Vagina (tissue), 2 donors: ENCODE measurements around the gene SERINC5.

ENCODE experiments used
- CTCF ChIP-seq, 3 experiments: fragments of 450-650 bp in 2 of 3; fragments of 200-600 bp in 1 of 3; sonication (generic) in 1 of 3; IDR thresholded peaks; one replicate each; pipeline ENCODE4 v1.5.1; 2017 to 2019; ENCODE audit warnings: antibody characterized with exemption in 3 of 3, mild to moderate bottlenecking in 2 of 3, moderate library complexity in 2 of 3
- POLR2A ChIP-seq, 2 donors: fragments of 450-650 bp; IDR thresholded peaks; one replicate each; pipeline ENCODE4 v1.6.1; 2017; ENCODE audit warnings: antibody characterized with exemption in 2 of 2, mild to moderate bottlenecking in 2 of 2, moderate library complexity in 2 of 2
- POLR2AphosphoS5 ChIP-seq, 2 donors: sonication (generic); formaldehyde crosslinking; IDR thresholded peaks; one replicate each; pipeline ENCODE4 v1.9.0; 2017; ENCODE audit warnings: antibody characterized with exemption in 2 of 2, mild to moderate bottlenecking in 2 of 2, low read depth in 1 of 2; ENCODE audit not compliant: insufficient read depth in 1 of 2

- no peak for TF ChIP-seq CTCF (IDR thresholded peaks at IDR 0.05)
- no peak for TF ChIP-seq POLR2AphosphoS5 (IDR thresholded peaks at IDR 0.05; ENCODE audit: insufficient read depth in 1 of 2, low read depth in 1 of 2)
- no peak for TF ChIP-seq POLR2A (IDR thresholded peaks at IDR 0.05)
Observed at GRCh38 chr5:80159133-80159815, 96.6 kb downstream of the SERINC5 start.
